HEK293 (cell line): Measurements from ENCODE around the gene PTBP1.
A peak's percentile ranks its signal among the peaks of the same experiment; 100 is the strongest.

Source experiments
- CTCF ChIA-PET: fragments of 350-600 bp; formaldehyde crosslinking; extraction: SDS; loops from one replicate; lab custom pipeline; 2021; ENCODE audit warnings: antibody characterized with exemption; lab: Yijun Ruan, JAX
- POLR2A ChIA-PET: fragments of 300-600 bp; formaldehyde crosslinking; extraction: SDS; loops from one replicate; lab custom pipeline; 2020; ENCODE audit warnings: antibody characterized with exemption, inconsistent platforms; lab: Yijun Ruan, JAX
- H3K27ac ChIP-seq: fragments of 200-500 bp; sonication (Bioruptor generic); 2 replicates; pipeline ENCODE4 v1.5.1; 2014; ENCODE audit warnings: low read depth, low read length, control low read depth, inconsistent platforms; ENCODE audit errors: extremely low read depth
- H3K36me3 ChIP-seq, 2 experiments: fragments of 200-500 bp in 1 of 2; sonication (Bioruptor generic) in 1 of 2; 1 replicate in 1 of 2; 2 replicates in 1 of 2; pipeline ENCODE4 v1.5.1; 2014 to 2017; ENCODE audit warnings: inconsistent platforms in 2 of 2, low read length in 2 of 2; ENCODE audit not compliant: control insufficient read depth in 2 of 2, insufficient read depth in 1 of 2
- H3K4me1 ChIP-seq: fragments of 200-500 bp; sonication (Bioruptor generic); 2 replicates; pipeline ENCODE4 v1.5.1; 2014; ENCODE audit warnings: mild to moderate bottlenecking, low read length, inconsistent platforms; ENCODE audit not compliant: control insufficient read depth, insufficient read depth
- H3K4me3 ChIP-seq: 2 replicates; pipeline ENCODE4 v1.5.1; 2011; ENCODE audit warnings: low read depth, mild to moderate bottlenecking, control low read depth, low read length, moderate library complexity
- H3K9me3 ChIP-seq: fragments of 200-500 bp; sonication (Bioruptor generic); 2 replicates; pipeline ENCODE4 v1.5.1; 2014; ENCODE audit warnings: low read depth, low read length, inconsistent platforms; ENCODE audit not compliant: control insufficient read depth, insufficient read depth
- BCL11B ChIP-seq: fragments of 450-650 bp; formaldehyde crosslinking; IDR thresholded peaks from 2 replicates; pipeline ENCODE4 v1.5.1; 2016; ENCODE audit warnings: low read depth, missing biosample characterization, missing genetic modification characterization
- EGR2 ChIP-seq: fragments of 450-650 bp; formaldehyde crosslinking; IDR thresholded peaks from 2 replicates; pipeline ENCODE4 v1.5.1; 2016; ENCODE audit warnings: low read depth, missing biosample characterization, missing genetic modification characterization
- HIC1 ChIP-seq: fragments of 450-650 bp; formaldehyde crosslinking; IDR thresholded peaks from 2 replicates; pipeline ENCODE4 v1.5.1; 2016; ENCODE audit warnings: missing biosample characterization, missing genetic modification characterization
- KLF9 ChIP-seq: fragments of 450-650 bp; formaldehyde crosslinking; IDR thresholded peaks from 2 replicates; pipeline ENCODE4 v1.5.1; 2016; ENCODE audit warnings: missing biosample characterization, missing genetic modification characterization, low read depth
- PBX3 ChIP-seq: sonication (generic); formaldehyde crosslinking; IDR thresholded peaks from 2 replicates; pipeline ENCODE4 v1.8.1; 2022; ENCODE audit warnings: mild to moderate bottlenecking, moderate library complexity, missing genetic modification reagents
- PRDM6 ChIP-seq: fragments of 450-650 bp; formaldehyde crosslinking; IDR thresholded peaks from 2 replicates; pipeline ENCODE4 v1.5.1; 2017; ENCODE audit warnings: missing biosample characterization, missing genetic modification characterization
- ZBTB1 ChIP-seq: fragments of 450-650 bp; formaldehyde crosslinking; IDR thresholded peaks from 2 replicates; pipeline ENCODE4 v1.5.1; 2016; ENCODE audit warnings: missing biosample characterization, missing genetic modification characterization
- ZBTB49 ChIP-seq: fragments of 450-650 bp; formaldehyde crosslinking; IDR thresholded peaks from 2 replicates; pipeline ENCODE4 v1.5.1; 2016; ENCODE audit warnings: missing biosample characterization, missing genetic modification characterization, low read depth
- ZFP69B ChIP-seq: fragments of 450-650 bp; formaldehyde crosslinking; IDR thresholded peaks from 2 replicates; pipeline ENCODE4 v1.5.1; 2016; ENCODE audit warnings: missing biosample characterization, missing genetic modification characterization
- ZNF148 ChIP-seq: fragments of 450-650 bp; formaldehyde crosslinking; IDR thresholded peaks from 2 replicates; pipeline ENCODE4 v1.5.0; 2017; ENCODE audit warnings: missing biosample characterization, missing genetic modification characterization, borderline replicate concordance
- ZNF2 ChIP-seq: fragments of 450-650 bp; formaldehyde crosslinking; IDR thresholded peaks from 2 replicates; pipeline ENCODE4 v1.5.1; 2016; ENCODE audit warnings: missing biosample characterization, missing genetic modification characterization
- ZNF362 ChIP-seq: fragments of 450-650 bp; formaldehyde crosslinking; IDR thresholded peaks from 2 replicates; pipeline ENCODE4 v1.5.1; 2016; ENCODE audit warnings: missing biosample characterization, missing genetic modification characterization
- ZNF366 ChIP-seq: fragments of 450-650 bp; formaldehyde crosslinking; conservative IDR thresholded peaks from 2 replicates; pipeline ENCODE4 v1.5.1; 2016; ENCODE audit warnings: missing biosample characterization, missing genetic modification characterization
- ZNF391 ChIP-seq: fragments of 450-650 bp; formaldehyde crosslinking; IDR thresholded peaks from 2 replicates; pipeline ENCODE4 v1.5.1; 2016; ENCODE audit warnings: low read depth, missing biosample characterization, missing genetic modification characterization, borderline replicate concordance
- ZNF513 ChIP-seq: fragments of 450-650 bp; IDR thresholded peaks from 2 replicates; pipeline ENCODE4 v1.5.1; 2018; ENCODE audit warnings: missing biosample characterization, missing genetic modification characterization
- ZNF660 ChIP-seq: fragments of 450-650 bp; IDR thresholded peaks from 2 replicates; pipeline ENCODE4 v1.5.1; 2018; ENCODE audit warnings: missing biosample characterization, mild to moderate bottlenecking, missing genetic modification characterization

Gene PTBP1

GRCh38 chr19:813219-814151, 16.2 kb downstream of the PTBP1 start:
- no peak overlapping the region for H3K27ac ChIP-seq
- ChIA-PET POLR2A (interaction anchor here (0.5 to 1.0 kb wide), 2 partner anchors 11 to 35 kb away, joined by 3 to 6 read pairs; no protein-coding TSS in a partner anchor), CTCF (interaction anchor here (1.4 kb wide), 1 partner anchor 12 kb away, joined by 3 read pairs; no protein-coding TSS in a partner anchor)
- TF ChIP-seq ZBTB1 (no peak), ZFP69B (tag by site-specific recombination) (no peak), ZNF513 (tag by site-specific recombination) (peak; percentile 95), ZNF660 (tag by site-specific recombination) (no peak), PRDM6 (no peak), PBX3 (CRISPR knock-in tag) (no peak), ZNF391 (tag by site-specific recombination) (no peak), ZBTB49 (tag by site-specific recombination) (no peak)
- H3K36me3 ChIP-seq = peaks cover 24 to 48% of the 10 kb centered on the region in 2 experiments; a peak in 2 of 3 replicates
- no peaks in the 10 kb centered on the region for H3K4me1 ChIP-seq
- no peak overlapping the region for H3K4me3 ChIP-seq
- H3K9me3 ChIP-seq = no peaks in the 10 kb centered on the region

GRCh38 chr19:814152-815078, 17.2 kb downstream of the PTBP1 start:
- no peak overlapping the region for H3K4me3 ChIP-seq
- TF ChIP-seq BCL11B (tag by site-specific recombination) = peak; percentile 6; the same call in 1 of the 2 replicates
- no peak for TF ChIP-seq KLF9 (tag by site-specific recombination)
- peak; percentile 40; the same call in 1 of the 2 replicates for TF ChIP-seq ZNF366 (tag by site-specific recombination)
- no peak for TF ChIP-seq ZNF2 (tag by site-specific recombination)
- no peak for TF ChIP-seq ZNF148 (tag by site-specific recombination)
- TF ChIP-seq ZNF362 (tag by site-specific recombination) = no peak
- peak; percentile 49 for TF ChIP-seq HIC1 (tag by site-specific recombination)
- no peak for TF ChIP-seq EGR2 (tag by site-specific recombination)
- H3K9me3 ChIP-seq = no peaks in the 10 kb centered on the region
- ChIA-PET POLR2A (no interaction called here), CTCF (interaction anchor here (0.6 to 1.4 kb wide), 3 partner anchors 11 to 44 kb away, joined by 3 to 6 read pairs (median 4); no protein-coding TSS in a partner anchor)
- no peaks in the 10 kb centered on the region for H3K4me1 ChIP-seq
- no peak overlapping the region for H3K27ac ChIP-seq
- peaks cover 17 to 40% of the 10 kb centered on the region in 2 experiments; a peak in 2 of 3 replicates for H3K36me3 ChIP-seq
